Right ventricle myocardium inferior (tissue), 1 donor: ENCODE data around the gene SELENOI. TPM values are rescaled to one million over a fixed set of nuclear protein-coding genes. Genes with fewer than 3 reads are reported as not detected.
"Not testable (repeated sequence)": the region's sequence is repeated elsewhere in the genome, so short reads cannot be mapped to it uniquely, and the experiment has no call there.

Source experiments
- ATAC-seq: fragments of 200-7000 bp; cut with Tn5 transposase; one replicate; pipeline ENCODE4 v1.9.1; 2020; ENCODE audit warnings: mild to moderate bottlenecking, moderate library complexity
- DNase-seq: peaks from one replicate; pipeline ENCODE4 v3.0.0; 2021; ENCODE audit errors: missing footprints
- intact Hi-C: fragments of 100-400 bp; cut with DNase I; formaldehyde crosslinking; loops from one replicate; pipeline ENCODE4 v1.11.0; 2022
- long read RNA-seq: library from polyadenylated mRNA; unstranded; transcript quantifications from one replicate; pipeline ENCODE4 v2.0.0, GENCODE V29; 2021
- total RNA-seq: library from RNA; stranded (reverse); fragmentation: NEBNext Ultra II Directional; extraction: Animal tissue kit (Norgen Biotek cat#: 25700); gene quantifications from one replicate; pipeline ENCODE4 v1.2.1, GENCODE V29; 2021
- donor health status: DM: no; HTN: yes; CAD: no; lungs with severe emphysema.

Gene SELENOI, protein sequence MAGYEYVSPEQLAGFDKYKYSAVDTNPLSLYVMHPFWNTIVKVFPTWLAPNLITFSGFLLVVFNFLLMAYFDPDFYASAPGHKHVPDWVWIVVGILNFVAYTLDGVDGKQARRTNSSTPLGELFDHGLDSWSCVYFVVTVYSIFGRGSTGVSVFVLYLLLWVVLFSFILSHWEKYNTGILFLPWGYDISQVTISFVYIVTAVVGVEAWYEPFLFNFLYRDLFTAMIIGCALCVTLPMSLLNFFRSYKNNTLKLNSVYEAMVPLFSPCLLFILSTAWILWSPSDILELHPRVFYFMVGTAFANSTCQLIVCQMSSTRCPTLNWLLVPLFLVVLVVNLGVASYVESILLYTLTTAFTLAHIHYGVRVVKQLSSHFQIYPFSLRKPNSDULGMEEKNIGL
- total RNA-seq = 14.3 TPM
- long read RNA-seq, full-length matches to known transcripts = 1 of 2 reads
- long read RNA-seq, partial matches to known transcripts = 0 of 2 reads
- long read RNA-seq, other reads (novel, unspliced or antisense) = 1 of 2 reads

GRCh38 chr2:26345545-26346453, at the start of gene SELENOI:
Gene SELENOI (plus strand): TSS chr2:26346143. CDS start chr2:26346233, 90 bp downstream.
- DNase-seq (peak; percentile 99), ATAC-seq (peak; percentile 99)
- intact Hi-C loops = loop anchor here (5.0 to 10.0 kb wide), 2 partner anchors 103 to 471 kb away; partner anchors contain the start of genes ASXL2, HADHA and HADHB

DNA sequence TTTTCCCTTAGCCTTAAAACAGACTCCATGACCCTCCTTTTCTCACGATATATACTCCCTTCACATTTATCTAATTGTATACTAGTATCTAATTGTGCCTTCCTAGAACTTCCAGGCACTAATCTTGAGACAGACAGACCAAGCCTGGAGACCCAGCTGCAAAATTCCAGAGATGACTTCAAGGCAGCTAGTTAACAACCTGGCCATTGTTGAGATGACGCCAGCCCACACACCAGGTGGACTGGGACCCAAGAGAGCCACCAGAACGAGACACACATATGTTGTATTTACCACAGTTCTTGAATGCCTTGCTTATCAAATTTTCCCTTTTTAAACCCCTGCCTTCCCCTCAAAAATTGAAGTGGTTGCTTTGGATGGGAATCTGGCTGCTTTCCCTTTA, 48.9 kb upstream of the SELENOI start:
- intact Hi-C loops = no loop called here
- no peak for ATAC-seq

GRCh38 chr2:26298286-26298637, 47.7 kb upstream of the SELENOI start:
- ATAC-seq (no peak), DNase-seq (no peak)
- intact Hi-C loops = no loop called here

More for the DNA sequence above, 48.9 kb upstream of the SELENOI start:
- no peak for DNase-seq

- ATAC-seq (peak; percentile 69), DNase-seq (no peak)
- intact Hi-C loops = no loop called here
Observed at GRCh38 chr2:26298638-26299393, 47.1 kb upstream of the SELENOI start.

- intact Hi-C loops = no loop called here
- DNase-seq = no peak
- peak; percentile 44 for ATAC-seq
Observed at GRCh38 chr2:26299471-26300101, 46.4 kb upstream of the SELENOI start.

DNA sequence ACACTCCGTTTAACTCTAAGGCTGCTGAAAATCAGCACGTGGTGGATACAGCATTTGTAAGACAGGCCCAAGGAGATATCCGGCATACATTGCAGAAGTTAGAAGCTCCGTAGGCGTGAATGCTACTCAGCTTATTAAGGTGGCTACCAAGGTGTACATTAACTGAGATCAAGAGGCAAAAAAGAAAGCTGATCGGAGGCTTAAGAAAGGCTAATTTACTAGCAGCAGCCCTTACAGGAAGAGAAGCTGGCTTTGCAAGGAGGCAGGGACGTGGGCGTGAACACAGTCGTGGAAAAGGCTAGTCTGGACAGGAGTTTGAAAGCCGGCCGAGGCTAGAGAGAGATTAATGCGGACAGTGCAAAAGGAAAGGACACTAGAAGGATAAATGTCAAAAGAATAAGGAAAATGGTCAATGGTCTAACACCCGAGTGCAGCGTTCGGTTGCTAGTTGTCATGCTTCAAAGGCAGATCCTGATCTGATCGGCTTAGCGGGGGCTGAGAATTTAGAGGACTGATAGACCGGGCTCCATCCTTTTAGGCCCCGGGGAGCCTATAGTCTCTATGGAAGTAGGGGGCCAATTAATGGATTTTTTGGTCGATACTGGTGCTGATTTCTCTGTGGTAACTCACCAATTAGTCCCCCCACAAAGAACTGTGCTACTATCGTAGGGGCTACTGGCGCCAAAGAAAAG, 45.6 kb upstream of the SELENOI start:
- DNase-seq = no peak
- no peak for ATAC-seq
- intact Hi-C loops = no loop called here

DNA sequence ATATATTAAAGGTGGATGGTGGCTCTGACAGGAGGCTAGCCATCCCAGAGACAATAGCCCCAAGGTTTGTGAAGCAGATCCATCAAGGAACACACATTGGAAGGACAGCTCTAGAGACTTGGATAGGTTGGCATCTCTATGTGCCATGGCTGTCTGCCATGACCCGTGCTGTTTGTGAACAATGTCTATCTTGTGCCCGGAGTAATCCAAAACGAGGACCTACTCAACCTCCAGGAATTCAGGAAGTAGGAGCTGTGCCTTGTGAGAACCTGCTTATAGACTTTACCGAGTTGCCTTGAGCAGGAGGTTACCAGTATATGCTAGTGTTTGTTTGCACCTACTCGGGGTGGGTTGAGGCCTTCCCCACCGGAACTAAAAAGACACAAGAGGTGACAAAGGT, 43.1 kb upstream of the SELENOI start:
- DNase-seq (no peak), ATAC-seq (peak; percentile 36)
- intact Hi-C loops = no loop called here

- ATAC-seq, intact Hi-C loops, DNase-seq: not testable (repeated sequence)
Observed at GRCh38 chr2:26305094-26305493, 40.8 kb upstream of the SELENOI start.

GRCh38 chr2:26305540-26305939, 40.4 kb upstream of the SELENOI start:
- no peak for DNase-seq
- intact Hi-C loops = no loop called here
- ATAC-seq = no peak

GRCh38 chr2:26309921-26310320, 36.0 kb upstream of the SELENOI start:
- no peak for ATAC-seq
- intact Hi-C loops = no loop called here
- DNase-seq = no peak

DNA sequence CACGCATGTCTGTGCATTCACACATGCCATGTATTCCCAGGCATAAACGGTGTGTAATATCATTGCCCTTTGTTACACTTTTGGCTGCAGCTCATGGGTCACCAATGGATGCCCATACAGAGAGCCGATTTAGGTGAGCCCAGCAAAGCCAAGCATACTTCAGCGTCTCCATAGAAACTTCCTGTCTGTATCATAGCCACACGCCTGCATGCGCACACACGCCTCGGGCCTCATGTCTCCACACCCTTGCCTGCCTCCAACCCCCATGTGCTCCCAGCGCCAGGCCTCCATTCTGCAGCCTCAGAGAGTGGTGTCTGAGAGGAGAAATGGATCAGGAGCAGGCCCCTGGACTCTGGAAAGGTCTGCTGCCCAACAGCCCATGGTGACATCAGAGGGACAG, 33.5 kb upstream of the SELENOI start:
- intact Hi-C loops = no loop called here
- ATAC-seq (no peak), DNase-seq (no peak)

DNA sequence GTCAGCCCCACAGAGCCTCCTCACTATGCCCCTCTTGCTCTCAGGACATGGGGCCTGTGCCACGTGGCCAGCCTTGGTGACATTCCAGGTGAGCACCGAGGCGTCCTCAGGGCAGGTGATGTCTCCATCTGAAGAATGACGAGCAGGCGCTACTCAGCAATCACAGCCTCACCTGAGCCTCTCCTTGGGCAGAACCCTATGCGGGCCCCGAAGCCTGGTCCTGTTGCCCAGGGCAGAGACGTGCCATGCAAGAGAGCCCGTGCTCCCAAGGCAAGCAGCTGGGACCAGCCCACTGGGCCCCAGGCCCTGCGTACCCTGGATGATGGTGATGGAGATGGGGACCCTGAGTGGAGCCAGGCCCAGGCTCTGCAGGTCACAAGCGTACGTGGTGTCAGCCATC, 32.5 kb upstream of the SELENOI start:
- DNase-seq (no peak), ATAC-seq (no peak)
- intact Hi-C loops = no loop called here

DNA sequence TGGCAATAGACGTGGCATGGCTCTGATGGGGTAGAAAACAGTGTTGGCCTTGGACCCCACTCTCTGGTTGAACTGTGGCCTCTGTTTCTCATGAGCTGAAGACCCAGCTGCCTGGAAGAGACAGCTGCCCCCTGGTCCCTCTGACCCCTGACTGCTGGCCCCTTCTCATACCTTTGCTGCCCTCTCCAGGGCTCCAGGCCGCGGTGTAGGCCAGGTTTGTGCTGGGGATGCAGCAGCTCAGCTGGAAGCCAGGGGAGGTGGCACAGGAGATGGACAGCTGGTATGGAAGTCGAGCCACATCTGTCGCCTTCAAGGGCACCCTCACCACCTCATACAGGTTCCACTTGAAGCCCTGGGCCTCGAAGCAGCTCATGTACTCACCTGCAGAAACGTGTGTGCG, 31.7 kb upstream of the SELENOI start:
- DNase-seq (no peak), ATAC-seq (no peak)
- intact Hi-C loops = no loop called here

- intact Hi-C loops = no loop called here
- DNase-seq (no peak), ATAC-seq (no peak)
Observed at GRCh38 chr2:26316041-26316440, 29.9 kb upstream of the SELENOI start.

DNA sequence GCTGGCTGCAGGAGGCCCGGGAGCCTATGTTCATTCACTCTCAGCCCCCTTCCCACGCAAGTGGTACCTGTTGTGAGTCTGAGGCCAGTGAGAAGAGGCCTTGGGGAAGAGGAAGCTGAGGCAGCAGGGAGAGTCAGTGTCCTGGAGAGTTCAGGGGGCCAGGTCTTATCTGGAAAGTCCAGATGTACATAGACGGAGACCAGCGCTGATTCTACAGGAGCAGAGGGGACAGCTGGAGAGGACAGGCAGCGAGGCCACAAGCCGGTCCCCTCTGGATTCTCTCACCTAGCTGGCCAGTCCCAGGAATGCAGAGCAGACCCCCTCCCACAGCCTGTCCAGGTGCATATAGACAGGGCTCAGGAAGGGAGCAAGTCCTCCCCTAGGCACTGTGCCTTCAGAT, 29.1 kb upstream of the SELENOI start:
- intact Hi-C loops = no loop called here
- ATAC-seq (no peak), DNase-seq (no peak)

DNA sequence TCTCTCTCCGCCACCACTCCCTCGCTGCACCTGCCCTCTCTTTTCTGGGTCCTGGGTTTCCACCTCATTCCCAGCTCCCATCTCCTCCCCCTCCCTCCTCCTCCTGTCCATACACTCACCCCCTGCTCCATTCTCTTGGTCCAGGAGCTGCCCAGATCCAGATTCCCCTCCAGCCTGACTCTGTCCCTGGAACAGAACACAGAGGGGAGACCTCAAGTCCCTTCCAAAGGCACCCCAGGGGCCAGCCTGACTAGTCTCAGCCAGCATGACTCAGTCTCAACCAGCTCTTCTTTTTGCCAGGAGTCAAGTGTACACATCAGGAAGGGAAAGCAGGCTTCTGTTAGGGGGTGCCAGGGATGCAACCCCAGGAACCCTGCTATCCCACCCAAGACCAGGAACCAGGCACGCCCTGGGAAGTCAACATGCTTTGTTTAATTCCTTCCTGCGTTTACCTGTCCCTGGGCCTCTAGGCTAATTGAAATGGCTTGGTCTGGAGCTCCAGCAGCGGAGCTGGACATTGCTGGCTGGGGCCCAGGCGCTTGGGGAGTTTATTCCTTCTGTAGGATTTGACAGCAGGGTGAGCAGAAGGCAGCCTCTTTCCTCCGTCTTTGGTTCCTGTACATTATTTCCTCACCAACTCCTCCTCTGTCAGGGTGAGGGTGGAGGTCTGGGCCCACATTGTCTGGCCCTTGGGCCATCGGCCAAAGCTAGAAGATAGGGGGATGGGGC, 28.4 kb upstream of the SELENOI start:
- DNase-seq (no peak), ATAC-seq (no peak)
- intact Hi-C loops = no loop called here

DNA sequence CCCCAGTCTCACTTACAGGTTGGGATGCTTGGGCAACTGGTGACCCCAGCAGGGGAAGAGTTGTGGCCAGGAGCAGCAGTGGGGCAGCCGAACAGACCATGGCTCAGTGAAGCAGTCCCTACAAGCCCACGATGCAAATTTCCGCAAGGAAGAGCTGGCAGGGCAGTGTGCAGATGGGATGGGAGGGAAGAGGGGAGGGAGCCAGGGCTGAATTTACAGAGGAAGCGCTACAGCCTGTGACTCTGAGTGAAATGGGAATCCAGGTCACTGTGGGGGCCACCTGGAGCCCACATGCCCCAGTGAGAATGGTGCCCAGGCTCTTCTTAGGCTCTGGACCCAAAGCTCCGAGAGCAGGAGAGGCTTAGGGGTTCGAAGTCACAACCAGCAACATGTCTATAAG, 27.0 kb upstream of the SELENOI start:
- no peak for DNase-seq
- intact Hi-C loops = no loop called here
- no peak for ATAC-seq
